K562 (cell line): ENCODE data around the gene EPHB2. TPM values are rescaled to one million over a fixed set of nuclear protein-coding genes. Genes with fewer than 3 reads are reported as not detected.

Source experiments
- MGA ChIP-seq: fragments of 450-650 bp; IDR thresholded peaks from 2 replicates; pipeline ENCODE4 v1.6.1; 2016; ENCODE audit warnings: mild to moderate bottlenecking, moderate library complexity
- MTA3 ChIP-seq: fragments of 450-650 bp; formaldehyde crosslinking; IDR thresholded peaks from 2 replicates; pipeline ENCODE4 v1.6.1; 2017; ENCODE audit warnings: mild to moderate bottlenecking, borderline replicate concordance
- NFE2 ChIP-seq: IDR thresholded peaks from 2 replicates; pipeline ENCODE4 v1.6.1; 2014; ENCODE audit warnings: antibody characterized with exemption, low read depth
- polyA plus RNA-seq, 8 experiments: library from polyadenylated mRNA; depleted of rRNA in 4 of 8; stranded (reverse) in 5 of 8; unstranded in 3 of 8; fragments of >200 nt; fragmentation: Nextera tagmentation in 2 of 8; fragmentation: Illumina TruSeq in 1 of 8; extraction: Ambion mirVana in 2 of 8; extraction: Trizol in 1 of 8; gene quantifications; 2 replicates each; pipeline versions ENCODE4 v1.2.1 to v1.2.3, GENCODE V29; 2011 to 2014; ENCODE audit warnings: inconsistent platforms in 1 of 8, missing spikeins in 1 of 8
- total RNA-seq, 7 experiments: library from RNA; depleted of rRNA in 6 of 7; stranded (reverse); fragments of >200 nt in 6 of 7; fragmentation: Illumina TruSeq in 2 of 7; extraction: Trizol in 2 of 7; gene quantifications; 2 replicates each; pipeline versions ENCODE4 v1.2.1 to v1.2.3, GENCODE V29; 2011 to 2021; ENCODE audit warnings: low replicate concordance in 1 of 7

The EPHB2 gene
- total and polyA plus RNA-seq, 9 of the 15 experiments (the other 6 are each of a cell fraction or from before 2014, with no cell fraction given) = not detected

DNA sequence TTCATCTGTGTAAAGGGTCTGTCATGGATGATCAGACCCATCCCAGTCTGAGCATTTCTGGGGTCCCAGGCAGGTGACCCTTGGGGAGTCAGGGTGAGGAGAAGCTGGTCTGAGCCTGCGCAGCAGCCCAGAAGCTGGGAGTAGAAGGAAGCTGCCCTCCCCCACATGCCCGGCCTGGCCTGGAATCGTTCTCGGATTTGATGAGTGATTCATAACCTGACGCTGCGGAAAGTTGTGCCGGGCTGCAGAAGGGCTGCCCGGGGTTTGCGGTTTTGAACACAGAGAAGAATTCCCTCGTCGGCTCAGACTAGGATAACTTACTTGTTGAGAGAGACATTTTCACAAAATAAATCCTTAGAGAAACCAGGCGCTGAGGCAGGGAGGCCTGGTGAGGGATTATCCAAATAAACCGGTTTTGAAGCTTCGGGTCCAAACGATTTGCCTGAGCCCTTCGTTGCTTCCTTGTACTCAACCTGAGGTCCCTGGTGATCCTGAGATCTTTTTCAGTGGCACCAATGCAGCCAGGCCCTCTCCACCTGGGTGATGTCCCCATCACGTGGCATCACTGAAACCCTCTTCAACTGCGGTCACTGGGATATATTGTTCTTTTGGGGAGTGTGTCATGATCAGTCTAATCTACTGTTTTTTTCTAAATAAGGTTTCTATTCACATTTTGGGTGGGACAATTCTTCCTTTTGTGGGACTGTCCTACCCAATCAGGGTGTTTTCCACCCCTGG is 29.2 kb downstream of the EPHB2 start (continued):
- TF ChIP-seq NFE2 = peak; percentile 57; the same call in 1 of the 2 replicates
- TF ChIP-seq MGA = no peak
- TF ChIP-seq MTA3 = 0 out of 2 replicates have a peak, but pooled peaks have one; percentile 22
